ENCODE results near the gene LRRC7.
A peak's percentile ranks its signal among the peaks of the same experiment; 100 is the strongest.
"Not testable (repeated sequence)": the region's sequence is repeated elsewhere in the genome, so short reads cannot be mapped to it uniquely, and the experiment has no call there.

LRRC7 gene

DNA sequence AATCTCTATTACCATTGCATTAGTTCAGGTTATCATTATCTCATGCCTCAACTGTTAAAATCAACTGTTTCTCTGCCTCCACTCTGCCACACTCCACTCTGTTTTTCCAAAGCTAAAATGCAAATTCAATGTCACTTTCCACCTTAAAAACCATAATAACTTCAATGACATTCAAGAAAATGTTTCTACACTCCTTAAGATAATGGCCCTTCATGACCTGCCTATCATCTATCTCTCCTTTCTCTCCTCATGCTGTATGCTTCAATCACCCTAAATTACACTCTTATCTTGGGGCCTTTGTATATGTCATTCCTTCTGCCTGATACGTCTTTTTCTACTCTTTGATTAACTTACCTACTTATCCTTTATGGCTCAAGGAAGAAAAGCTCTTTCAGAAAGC lies 296.0 kb downstream of the LRRC7 start:
- no peak for DNase-seq (ENCODE audit: low read depth, low spot score)

DNA sequence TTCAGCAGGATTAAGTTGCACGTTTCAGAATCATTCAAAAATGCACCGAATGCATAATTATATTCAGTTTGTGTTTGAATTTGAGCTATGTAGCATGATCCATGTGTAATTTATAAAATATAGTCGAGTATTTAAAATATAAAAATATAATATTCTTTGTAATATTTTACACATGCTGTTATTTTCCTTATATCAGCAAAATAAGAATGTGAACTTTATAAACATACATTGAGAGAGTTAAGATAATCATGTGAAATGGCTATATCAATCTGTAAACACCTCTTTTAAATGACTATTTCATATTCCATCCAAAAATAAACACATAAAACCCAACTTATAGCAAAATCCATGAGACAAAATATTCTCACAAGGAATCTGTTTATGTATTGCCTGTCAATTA lies 303.7 kb downstream of the LRRC7 start:
- no peak for DNase-seq (ENCODE audit: low read depth, low spot score)

DNA sequence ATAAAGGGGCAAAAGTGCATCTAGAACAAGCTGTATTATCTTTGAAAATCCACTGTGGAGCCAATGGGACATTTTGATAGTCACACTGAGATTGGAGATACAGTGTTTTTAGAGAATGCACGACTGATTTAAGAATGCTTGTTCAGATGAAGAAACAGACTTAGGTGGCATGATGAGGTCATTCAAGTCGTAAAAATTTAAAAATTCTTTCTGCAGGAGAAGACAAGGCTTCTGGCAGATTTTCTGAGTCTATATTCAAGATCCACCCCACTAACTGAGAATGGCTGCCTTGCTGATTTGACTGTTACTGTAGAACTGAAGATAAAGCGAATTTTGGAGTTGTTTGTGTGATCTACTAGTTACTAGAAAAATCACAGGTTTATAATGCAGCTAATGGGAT lies 310.6 kb downstream of the LRRC7 start:
- no peak for DNase-seq (ENCODE audit: low read depth, low spot score)

DNA sequence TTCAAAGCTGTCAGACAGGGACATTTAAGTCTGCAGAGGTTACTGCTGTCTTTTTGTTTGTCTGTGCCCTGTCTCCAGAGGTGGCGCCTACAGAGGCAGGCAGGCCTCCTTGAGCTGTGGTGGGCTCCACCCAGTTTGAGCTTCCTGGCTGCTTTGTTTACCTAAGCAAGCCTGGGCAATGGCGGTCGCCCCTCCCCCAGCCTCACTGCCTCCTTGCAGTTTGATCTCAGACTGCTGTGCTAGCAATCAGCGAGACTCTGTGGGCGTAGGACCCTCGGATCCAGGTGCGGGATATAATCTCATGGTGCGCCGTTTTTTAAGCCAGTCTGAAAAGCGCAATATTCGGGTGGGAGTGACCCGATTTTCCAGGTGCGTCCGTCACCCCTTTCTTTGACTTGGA lies 320.3 kb downstream of the LRRC7 start:
- DNase-seq (ENCODE audit: low read depth, low spot score) = not testable (repeated sequence)

DNA sequence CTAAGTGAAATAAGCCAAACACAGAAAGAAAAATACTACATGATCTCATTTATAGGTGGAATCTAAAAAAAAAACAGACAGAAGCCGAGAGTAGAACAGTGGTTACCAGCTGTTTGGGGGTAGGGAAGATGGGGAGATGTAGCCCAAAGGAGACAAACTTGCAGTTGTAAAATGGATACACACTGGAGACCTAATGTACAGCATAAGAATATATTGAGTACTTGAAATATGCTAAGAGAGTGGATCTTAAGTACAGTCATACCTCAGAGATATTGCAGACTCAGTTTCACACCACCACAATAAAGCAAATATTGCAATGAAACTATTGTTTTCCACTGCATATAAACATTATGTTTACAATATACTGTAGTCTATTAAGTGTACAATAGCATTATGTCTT lies 320.9 kb downstream of the LRRC7 start:
- DNase-seq (ENCODE audit: low read depth, low spot score) = no peak

DNA sequence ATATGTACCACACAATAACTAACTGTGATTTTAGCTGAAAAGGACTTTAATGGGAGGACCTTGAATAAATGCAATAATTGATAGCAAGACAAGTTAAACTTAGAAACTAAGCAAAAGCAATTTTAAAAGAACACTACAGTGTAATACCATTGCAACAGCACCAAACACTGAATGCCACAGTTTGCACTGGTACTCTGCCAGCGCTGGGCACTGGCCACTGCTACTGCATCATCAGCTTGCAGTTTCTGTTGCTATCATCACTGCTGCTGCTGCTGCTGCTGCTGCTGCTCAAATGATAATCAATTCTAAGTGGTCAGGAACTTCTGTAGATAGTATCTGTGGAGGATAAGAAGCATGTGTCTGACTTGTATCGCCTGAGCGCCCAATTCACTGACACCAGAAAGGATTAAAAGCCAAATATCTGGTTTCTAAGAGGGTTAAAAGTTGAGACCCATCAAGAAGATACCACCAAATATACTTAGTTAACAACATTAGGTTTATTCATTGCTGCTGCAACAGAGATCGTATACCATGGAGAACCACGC lies 330.8 kb downstream of the LRRC7 start:
- DNase-seq (ENCODE audit: low read depth, low spot score) = no peak

DNA sequence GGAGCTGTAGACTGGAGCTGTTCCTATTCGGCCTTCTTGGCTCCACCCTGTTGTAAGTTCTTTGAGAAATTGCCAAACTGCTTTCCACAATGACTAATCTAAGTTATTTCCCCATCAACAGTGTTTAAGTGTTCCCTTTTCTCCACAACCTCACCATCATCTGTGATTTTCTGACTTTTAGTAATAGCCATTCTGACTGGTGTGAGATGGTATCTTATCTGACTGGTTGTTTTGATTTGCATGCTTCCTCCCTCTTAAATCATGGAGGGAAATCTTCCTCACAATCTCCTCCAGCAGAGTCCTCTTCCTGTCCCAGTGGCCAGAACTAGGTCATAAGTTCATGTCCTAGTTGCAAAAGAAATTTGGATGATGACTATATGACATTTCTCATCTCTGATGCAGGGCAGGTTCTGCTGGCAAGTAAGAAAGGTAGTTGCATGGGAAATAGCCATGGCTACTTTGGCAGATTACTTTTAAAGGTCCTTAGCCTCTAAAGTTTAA lies 343.6 kb downstream of the LRRC7 start:
- no peak for DNase-seq (ENCODE audit: low read depth, low spot score)

DNA sequence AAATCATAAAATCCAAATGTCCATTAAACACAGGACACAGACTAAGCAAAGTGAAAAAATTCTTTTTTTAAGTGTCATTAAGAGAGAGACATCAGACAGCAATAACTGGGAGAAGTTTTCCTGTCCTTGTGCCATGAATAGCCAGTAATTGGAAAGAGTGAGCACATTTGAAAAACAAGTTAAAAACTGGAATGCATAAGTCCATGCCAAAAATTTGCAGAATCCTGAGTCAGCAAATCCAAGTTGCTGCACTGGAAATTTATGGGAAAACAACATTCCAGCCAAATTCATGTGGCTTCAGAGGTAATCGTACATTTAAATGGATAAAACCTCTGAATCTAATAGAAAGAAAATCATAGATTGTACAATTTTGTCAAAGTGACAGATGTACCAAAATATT lies 346.3 kb downstream of the LRRC7 start:
- DNase-seq (ENCODE audit: low read depth, low spot score) = no peak

DNA sequence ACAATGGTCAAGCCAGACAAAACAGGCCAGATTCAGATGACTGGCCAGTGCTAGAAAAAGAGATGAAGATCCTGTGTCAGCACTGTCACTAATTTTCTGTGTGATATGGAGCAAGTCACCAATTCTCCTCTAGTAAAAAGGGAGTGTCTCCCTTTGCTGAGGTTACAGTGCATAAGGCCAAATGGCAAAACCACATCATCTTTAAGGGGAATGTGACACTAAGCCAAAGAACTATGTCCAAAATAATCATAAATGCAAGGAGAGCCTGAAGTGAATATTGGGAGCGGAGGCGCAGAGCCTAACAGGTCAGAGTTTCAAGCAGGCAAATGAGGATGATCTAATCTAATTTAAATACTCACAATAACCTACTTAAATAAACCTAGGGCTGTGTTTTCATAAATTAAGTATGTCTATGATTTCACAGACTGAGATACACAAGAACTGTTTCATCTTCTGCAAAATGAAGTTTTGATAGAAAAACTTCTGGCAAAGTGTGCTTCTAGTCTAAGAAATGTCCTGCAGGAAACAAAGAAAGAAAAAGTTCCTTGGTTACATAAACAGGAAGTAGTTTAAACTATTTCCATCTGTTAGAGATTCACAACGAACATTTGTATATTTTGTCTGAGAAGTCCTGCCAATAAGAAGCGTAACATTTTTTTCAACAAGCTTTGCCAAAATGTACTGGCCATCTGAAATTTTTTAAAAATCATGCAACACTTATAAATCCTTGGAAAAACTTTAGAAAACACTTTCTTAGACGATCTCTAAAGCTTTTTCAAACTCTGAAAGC lies 347.4 kb downstream of the LRRC7 start:
- DNase-seq (ENCODE audit: low read depth, low spot score) = no peak

DNA sequence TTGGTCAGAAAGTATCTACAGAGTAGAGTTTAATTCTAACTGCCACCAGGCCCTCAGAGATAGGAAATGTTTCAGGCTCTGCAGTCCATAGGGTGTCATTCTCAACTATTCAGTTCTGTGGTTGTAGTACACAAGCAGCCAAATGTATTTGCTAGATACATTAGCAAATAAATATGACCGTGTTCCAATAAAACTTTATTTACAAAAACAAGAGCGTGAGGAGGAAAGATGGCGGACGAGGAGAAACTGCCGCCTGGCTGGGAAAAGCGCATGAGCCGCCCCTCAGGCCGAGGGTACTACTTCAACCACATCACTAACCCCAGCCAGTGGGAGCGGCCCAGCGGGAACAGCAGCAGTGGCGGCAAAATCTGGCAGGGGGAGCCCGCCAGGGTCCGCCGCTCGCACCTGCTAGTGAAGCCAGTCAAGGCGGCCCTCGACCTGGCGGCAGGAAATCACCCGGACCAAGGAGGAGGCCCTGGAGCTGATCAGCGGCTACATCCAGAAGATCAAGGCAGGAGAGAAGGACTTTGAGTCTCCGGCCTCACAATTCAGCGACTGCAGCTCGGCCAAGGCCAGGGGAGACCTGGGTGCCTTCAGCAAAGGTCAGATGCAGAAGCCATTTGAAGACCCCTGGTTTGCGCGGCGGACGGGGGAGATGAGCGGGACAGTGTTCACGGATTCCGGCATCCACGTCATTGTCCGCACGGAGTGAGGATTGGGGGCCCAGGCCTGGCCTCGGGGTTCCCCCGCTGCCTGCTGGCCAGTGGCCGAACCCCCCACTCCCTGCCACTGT lies 351.6 kb downstream of the LRRC7 start:
- DNase-seq (ENCODE audit: low read depth, low spot score) = peak; percentile 10

DNA sequence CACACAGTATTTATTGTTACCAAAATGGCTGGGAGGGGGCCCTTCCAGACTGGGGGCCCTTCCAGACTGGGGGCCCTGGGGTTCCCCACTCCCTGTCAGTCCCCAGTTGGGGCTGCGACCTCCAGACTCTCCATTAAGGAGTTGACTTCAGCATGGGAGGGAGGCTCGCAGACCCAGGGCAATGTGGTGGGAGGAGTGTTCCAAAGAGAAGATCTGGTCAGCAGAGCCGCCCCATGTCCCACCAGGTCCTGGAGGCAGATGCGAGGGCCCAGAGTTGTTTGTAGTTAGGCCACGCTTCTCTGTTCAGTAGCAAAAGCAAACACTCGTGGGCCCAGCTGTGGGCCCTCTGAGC lies 352.2 kb downstream of the LRRC7 start:
- DNase-seq (ENCODE audit: low read depth, low spot score) = no peak

DNA sequence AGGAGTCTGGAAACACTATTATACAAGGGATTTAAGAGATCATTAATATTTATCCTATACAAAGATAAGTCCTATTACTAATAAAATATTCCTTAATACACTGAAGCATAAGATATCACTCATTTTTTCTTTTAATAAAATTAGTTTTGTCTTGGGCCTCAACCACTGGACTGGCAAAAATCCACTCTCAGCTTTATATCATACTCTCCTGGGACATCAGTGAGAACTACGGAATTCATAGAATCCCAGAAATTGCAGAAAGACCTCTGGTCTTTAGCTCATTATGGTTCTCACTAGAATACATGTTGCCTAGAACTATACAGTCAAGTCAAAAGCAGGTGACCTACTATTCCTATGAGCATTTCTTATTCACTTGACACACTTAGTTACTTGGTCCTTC lies 352.7 kb downstream of the LRRC7 start:
- DNase-seq (ENCODE audit: low read depth, low spot score) = no peak

DNA sequence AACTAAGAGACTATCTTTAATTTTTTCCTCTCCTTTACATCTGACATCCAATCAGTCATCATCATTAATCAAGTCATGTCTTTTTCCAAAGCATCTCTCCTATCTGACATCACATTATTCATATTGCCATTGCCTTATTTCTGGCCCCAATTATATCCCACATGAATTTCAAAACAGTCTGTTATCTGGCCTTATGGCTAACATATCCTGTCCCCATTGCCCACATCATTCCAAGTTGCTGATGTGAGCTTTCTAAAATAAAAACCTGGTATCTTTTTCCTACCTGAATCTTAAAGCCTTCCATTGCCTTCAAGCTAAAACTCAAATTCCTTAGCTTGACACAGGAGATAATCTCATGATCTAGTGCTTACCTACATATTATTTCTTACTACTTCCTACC lies 353.8 kb downstream of the LRRC7 start:
- DNase-seq (ENCODE audit: low read depth, low spot score) = no peak

DNA sequence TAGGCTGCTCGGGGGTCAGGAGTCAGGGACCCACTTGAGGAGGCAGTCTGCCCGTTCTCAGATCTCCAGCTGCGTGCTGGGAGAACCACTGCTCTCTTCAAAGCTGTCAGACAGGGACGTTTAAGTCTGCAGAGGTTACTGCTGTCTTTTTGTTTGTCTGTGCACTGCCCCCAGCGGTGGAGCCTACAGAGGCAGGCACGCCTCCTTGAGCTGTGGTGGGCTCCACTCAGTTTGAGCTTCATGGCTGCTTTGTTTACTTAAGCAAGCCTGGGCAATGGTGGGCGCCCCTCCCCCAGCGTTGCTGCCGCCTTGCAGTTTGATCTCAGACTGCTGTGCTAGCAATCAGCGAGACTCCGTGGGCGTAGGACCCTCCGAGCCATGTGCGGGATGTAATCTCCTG lies 360.5 kb downstream of the LRRC7 start:
- DNase-seq (ENCODE audit: low read depth, low spot score) = peak; percentile 14

DNA sequence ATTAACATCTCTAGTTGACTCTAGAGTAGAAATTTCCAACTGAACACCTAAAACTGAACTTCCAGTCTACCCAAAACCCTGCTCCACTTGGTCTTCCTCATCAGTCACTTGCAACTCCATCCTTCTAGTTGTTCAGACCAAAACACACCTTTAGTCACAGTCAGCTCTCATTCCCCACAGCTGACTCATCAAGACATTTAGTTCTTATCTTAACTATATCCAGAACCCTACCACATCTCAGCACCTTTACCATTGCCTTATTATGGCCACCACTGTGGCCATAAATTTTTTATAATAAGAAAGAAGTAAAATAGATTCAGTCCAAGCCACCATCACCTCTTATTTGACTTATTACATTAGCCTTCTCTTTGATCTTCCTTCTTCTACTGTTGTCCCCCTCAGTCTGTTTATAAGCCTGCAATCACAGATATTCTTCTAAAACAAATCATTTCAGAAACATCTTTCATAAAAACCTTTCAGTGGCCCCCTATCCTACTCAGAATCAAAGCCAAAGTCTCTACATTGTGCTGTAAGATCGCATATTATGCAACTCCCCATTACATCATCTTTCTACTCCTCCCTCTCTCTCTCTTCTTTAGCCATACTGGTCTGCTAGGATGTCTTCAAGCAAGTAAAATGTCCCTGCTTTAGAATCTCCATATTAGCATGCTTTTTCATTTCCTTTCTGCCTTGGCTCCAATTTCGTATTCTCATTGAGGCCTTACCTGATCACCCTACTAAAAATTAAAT lies 361.8 kb downstream of the LRRC7 start:
- no peak for DNase-seq (ENCODE audit: low read depth, low spot score)

DNA sequence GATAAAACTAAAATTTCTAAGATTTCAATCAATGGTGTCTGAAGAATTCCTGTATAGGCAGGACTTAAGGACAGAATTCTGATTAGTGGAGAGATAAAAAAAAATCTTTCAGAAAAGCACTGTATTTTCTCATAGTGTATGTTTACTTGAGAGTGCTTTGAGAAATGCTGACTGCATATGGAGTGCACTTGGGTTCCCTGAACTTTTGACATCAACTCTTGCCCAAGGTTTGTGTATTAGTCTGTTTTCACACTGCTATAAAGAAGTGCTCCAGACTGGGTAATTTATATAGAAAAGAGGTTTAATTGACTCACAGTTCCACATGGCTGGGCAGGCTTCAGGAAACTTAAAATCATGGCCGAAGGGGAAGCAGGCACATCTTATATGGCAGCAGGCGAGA lies 362.7 kb downstream of the LRRC7 start:
- no peak for DNase-seq (ENCODE audit: low read depth, low spot score)

DNA sequence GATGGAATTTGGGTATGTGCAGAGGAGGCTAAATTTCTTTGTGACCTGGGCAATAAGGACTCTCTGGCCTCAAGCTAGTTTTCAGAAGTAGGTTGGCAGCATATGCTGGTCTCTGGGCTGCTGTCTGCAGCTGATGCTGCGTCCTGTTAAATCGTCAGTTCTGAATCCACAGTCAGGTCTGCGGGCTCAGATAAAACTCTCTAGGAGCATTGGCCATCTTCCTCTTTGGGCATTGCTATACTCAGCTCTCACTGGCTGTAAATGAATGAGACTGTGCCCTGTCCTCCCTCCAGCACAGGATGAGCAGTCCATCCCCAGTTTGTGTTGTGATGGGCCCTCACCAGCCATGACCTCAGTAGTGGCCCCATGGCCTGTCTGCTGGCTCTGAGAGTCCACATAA lies 365.0 kb downstream of the LRRC7 start:
- no peak for DNase-seq (ENCODE audit: low read depth, low spot score)

DNA sequence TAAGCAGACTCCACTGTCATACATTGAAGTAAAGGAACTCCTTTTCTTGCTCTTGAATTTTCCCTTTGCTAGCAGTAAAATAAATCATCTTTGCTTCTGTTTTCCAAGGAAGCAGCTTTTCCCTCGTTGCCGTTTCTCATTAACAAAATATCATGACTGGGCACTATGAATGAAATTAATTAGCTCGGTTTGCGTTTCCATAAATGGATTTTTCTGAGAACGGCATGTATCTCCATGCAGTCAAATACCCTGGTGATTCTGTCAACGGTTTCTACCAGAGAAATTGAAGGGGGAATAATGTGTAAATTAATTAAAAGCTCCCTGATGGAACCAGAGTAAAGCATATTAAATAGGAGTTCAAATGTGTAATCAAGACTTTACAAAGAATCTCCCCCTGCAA lies 372.5 kb downstream of the LRRC7 start:
- DNase-seq (ENCODE audit: low read depth, low spot score) = no peak

DNA sequence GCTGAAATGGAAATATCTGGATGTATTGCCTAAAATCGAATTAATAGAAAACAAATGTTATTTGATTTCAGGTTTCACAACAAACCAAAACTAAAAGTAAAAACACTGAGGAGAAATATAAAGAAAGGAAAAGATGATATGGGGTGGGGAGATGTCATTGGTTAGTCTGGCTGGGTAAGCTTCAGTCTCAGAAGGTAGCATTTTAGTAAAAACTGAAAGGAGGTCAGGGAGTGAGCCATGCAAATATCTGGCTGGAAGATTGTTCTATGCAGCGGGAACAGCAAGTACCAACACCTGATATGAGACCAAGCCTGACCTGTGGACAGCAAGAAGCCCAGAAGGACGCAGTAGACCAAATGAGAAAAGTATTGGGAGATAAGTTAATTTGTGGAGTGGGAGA lies 373.1 kb downstream of the LRRC7 start:
- no peak for DNase-seq (ENCODE audit: low read depth, low spot score)

DNA sequence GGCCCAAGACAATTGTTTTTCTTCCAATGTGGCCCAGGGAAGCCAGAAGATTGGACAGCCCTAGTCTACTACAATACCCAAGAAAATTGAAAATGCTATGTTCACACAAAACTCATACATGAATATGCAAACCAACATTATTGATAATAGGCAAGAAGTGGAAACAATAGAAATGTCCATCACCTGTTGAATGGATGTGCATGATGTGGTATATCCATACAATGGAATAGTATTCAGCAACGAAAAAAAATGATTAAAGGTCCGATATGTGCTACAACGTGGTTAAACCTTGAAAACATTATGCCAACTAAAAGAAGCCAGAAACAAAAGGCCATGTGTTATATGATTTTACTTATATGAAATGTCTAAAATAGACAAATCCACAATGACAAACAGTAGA lies 375.3 kb downstream of the LRRC7 start:
- no peak for DNase-seq (ENCODE audit: low read depth, low spot score)

DNA sequence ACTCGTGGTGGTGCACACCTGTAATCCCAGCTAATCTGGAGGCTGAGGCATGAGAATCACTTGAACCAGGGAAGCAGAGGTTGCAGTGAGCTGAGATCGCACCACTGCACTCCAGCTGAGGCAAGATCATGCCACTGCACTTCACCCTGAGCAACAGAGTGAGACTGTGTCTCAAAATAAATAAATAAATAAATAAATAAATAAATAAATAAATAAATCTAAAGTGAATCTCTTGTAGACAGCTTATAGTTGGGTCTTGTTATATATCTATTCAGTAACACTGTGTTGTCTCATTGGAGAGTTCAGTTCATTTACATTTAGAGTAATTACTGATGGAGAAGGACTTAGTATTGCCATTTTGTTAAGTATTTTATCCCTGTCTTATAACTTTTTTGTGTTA lies 379.2 kb downstream of the LRRC7 start:
- DNase-seq (ENCODE audit: low read depth, low spot score) = no peak

DNA sequence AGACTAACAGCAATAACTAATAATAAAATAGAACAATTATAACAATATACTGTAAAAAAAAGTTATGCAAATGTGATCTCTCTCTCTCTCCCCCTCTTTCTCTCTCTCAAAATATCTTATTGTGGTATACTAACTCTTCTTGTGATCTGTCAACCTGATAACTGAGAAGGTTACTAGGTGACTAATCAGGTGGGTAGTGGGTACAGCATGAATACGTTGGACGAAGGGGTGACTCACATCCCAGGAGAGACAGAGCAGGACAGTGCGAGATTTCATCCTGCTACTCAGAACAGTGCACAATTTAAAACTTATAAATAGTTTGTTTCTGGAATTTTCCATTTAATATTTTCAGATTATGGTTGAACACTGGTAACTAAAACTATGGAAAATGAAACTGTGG lies 380.1 kb downstream of the LRRC7 start:
- DNase-seq (ENCODE audit: low read depth, low spot score) = no peak
